Kidney epithelial cell (primary cell): Measurements from ENCODE around the gene PLCB1. TPM values are rescaled to one million over a fixed set of nuclear protein-coding genes. Genes with fewer than 3 reads are reported as not detected.

Experiments used
- DNase-seq: peaks from one replicate; pipeline ENCODE4 v3.0.0-alpha.2; 2010; ENCODE audit warnings: low read depth
- H3K27me3 ChIP-seq: 2 replicates; pipeline ENCODE4 v1.6.0; 2011; ENCODE audit warnings: low read length; ENCODE audit not compliant: control insufficient read depth, insufficient read depth
- H3K36me3 ChIP-seq: 2 replicates; pipeline ENCODE4 v1.5.1; 2011; ENCODE audit warnings: low read length; ENCODE audit not compliant: control insufficient read depth, insufficient read depth
- H3K4me3 ChIP-seq: 2 replicates; pipeline ENCODE4 v1.5.1; 2011; ENCODE audit warnings: low read depth, mild to moderate bottlenecking, control low read depth, low read length
- total RNA-seq: library from RNA; depleted of rRNA; stranded (reverse); fragments of >200 nt; gene quantifications from 2 replicates; pipeline ENCODE4 v1.2.3, GENCODE V29; 2015
- TF ChIP-seq, protein P1 (sequence below): IDR thresholded peaks from 2 replicates; pipeline ENCODE4 v1.5.1; 2011; ENCODE audit warnings: mild to moderate bottlenecking, moderate library complexity, low read length, control low read depth, inconsistent platforms; ENCODE audit not compliant: insufficient read depth, poor library complexity, severe bottlenecking

Gene PLCB1
- total RNA-seq, 1 donor from 2014 or later: 5.1 TPM

DNA sequence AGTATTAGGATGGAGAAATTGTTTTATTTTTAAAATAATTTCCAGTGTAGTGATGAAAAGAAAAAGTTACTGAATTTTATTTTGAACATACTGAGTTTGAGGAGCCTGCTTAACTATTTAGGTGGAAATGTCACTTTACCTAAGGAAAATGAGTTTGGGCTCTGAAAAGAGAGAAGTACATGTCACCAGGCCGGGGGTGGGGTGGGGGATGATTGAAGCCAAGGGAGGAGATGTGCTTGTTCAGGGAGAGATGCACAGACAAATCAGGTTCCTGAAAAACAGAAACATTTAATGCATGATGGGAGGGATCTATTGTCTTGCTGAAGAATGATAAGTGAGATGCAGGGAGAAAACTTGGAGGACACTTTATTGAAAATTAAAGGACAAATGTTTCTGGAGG, 71.3 kb downstream of the PLCB1 start:
- TF ChIP-seq, protein P1, sequence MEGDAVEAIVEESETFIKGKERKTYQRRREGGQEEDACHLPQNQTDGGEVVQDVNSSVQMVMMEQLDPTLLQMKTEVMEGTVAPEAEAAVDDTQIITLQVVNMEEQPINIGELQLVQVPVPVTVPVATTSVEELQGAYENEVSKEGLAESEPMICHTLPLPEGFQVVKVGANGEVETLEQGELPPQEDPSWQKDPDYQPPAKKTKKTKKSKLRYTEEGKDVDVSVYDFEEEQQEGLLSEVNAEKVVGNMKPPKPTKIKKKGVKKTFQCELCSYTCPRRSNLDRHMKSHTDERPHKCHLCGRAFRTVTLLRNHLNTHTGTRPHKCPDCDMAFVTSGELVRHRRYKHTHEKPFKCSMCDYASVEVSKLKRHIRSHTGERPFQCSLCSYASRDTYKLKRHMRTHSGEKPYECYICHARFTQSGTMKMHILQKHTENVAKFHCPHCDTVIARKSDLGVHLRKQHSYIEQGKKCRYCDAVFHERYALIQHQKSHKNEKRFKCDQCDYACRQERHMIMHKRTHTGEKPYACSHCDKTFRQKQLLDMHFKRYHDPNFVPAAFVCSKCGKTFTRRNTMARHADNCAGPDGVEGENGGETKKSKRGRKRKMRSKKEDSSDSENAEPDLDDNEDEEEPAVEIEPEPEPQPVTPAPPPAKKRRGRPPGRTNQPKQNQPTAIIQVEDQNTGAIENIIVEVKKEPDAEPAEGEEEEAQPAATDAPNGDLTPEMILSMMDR: no peak
- Histone ChIP-seq H3K36me3 (no peaks in the 10 kb centered on the region), H3K27me3 (no peaks in the 10 kb centered on the region), H3K4me3 (no peak overlapping the region)
- no peak for DNase-seq

DNA sequence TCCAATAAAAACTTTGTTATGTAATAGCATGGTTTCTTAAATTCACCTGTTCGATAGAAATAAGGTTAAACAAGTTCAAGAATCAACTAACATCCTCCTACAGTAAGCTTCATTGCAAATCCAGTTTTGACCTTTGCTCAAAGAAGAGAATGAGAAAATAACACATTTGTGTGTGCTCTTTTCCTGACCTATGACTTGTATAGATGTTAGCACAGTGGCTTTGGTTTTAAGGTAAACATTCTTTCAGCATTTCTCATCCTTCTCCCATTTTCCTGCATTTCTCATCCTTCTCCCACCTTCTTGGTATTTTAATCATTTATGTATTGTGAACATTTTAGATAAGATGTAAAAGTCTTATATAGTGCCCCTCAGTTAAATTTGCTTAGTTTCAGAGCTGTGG, 73.9 kb downstream of the PLCB1 start:
- DNase-seq: no peak
- Histone ChIP-seq H3K4me3 (no peak overlapping the region), H3K36me3 (no peaks in the 10 kb centered on the region), H3K27me3 (no peaks in the 10 kb centered on the region)
- TF ChIP-seq, protein P1: no peak

DNA sequence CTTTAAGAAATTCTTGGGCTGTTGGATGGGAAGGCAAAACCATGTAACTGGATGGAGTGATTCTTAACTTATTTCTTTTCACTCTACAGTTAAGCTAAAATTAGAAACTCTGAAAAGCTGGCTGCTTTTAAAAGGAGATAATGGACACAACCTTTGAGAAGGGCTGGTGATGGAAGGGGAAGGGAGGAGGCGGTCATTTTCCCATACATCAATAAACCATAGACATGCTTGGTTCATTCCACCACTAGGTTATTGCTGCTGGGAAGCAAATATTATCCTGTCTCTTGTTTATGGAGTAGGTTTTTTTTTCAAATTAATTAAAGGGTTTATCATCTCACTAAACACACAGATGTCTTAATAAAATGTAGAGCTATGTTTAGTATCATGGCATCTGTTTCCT, 76.2 kb downstream of the PLCB1 start:
- Histone ChIP-seq H3K4me3 (no peak overlapping the region), H3K36me3 (no peaks in the 10 kb centered on the region), H3K27me3 (no peaks in the 10 kb centered on the region)
- TF ChIP-seq, protein P1: no peak
- DNase-seq: no peak

DNA sequence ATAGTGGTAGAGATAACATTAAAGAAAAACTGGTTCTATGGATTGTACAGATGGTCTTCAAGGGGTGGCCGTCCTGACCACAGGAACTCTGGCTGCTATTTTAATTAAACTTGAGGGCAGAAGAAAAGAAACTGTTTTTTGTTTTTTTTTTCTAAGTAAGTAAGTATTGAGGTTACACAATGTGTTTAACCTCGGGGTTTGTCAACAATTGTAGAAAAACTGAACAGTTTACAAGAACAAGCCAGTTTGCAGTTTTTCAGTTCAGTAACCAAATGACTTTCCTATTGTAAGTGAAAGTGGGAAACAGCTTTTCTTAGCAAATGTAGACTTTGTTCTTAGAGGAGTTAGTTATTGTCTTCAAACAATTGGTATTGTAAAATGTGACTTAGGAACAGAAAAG, 77.0 kb downstream of the PLCB1 start:
- DNase-seq: no peak
- H3K36me3 ChIP-seq: no peaks in the 10 kb centered on the region

DNA sequence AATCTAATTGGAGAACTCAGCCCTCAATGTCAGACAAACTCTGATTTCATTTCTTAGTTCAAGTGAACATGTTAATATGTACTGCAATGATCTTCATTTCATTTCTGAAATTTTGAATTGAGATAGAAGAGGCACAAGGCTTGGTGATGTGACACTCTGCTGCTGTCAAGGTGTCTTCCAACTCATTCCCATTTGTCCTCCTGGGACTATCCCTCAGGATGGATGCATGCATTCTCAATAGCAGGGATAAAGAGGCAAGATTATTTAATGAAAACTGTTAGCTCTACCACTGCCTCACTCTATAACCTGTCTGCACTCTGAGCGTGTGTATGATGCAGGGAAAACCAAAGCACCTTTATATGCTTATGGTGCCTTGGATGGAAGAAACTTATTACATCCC, 78.7 kb downstream of the PLCB1 start:
- no peaks in the 10 kb centered on the region for H3K27me3 ChIP-seq
- H3K36me3 ChIP-seq: no peaks in the 10 kb centered on the region
- no peak overlapping the region for H3K4me3 ChIP-seq
- no peak for DNase-seq
- TF ChIP-seq, protein P1: no peak

More for the DNA sequence above, 77.0 kb downstream of the PLCB1 start:
- Histone ChIP-seq H3K27me3 (no peaks in the 10 kb centered on the region), H3K4me3 (no peak overlapping the region)
- TF ChIP-seq, protein P1: no peak

DNA sequence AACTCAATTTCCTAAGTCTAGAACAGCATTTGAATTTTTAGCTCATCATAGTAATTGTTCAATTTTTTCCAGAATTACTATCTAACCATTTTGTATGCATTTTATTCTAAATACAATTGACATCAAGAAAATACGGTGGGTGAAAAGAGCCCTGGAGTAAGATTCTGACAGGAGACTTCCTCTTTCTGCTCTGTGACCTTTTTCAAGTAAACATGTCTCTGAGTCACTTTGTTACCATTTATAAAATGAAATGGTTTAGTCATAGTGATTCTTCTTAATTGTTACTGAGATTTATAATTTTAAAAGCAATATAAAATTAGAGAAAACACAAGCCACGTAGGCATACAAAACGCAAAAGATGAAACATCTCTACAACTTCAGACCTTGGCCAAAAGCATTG, 80.2 kb downstream of the PLCB1 start:
- H3K27me3 ChIP-seq: no peaks in the 10 kb centered on the region
- TF ChIP-seq, protein P1: no peak
- no peak for DNase-seq
- H3K36me3 ChIP-seq: no peaks in the 10 kb centered on the region
- H3K4me3 ChIP-seq: no peak overlapping the region
